OCI-M1 (cell line): Measurements from ENCODE around the gene GOSR2.
"Not testable (repeated sequence)": the region's sequence is repeated elsewhere in the genome, so short reads cannot be mapped to it uniquely, and the experiment has no call there.

Experiments used
- DNase-seq: peaks from one replicate; lab custom pipeline; 2025; lab: John Stamatoyannopoulos, UW

Gene GOSR2

GRCh38 chr17:46930051-46930450 is 7.1 kb downstream of the GOSR2 start:
- no peak for DNase-seq

- DNase-seq, result no peak
These were observed 8.6 kb downstream of the GOSR2 start for GRCh38 chr17:46931596-46931995.

GRCh38 chr17:46935658-46936266 is 12.8 kb downstream of the GOSR2 start:
- DNase-seq, result peak; percentile 35

- peak; percentile 84 for DNase-seq
These were observed 17.9 kb downstream of the GOSR2 start for GRCh38 chr17:46940692-46941404.

GRCh38 chr17:46942441-46943217 is 19.7 kb downstream of the GOSR2 start:
- DNase-seq, result peak; percentile 83

GRCh38 chr17:46943218-46943500 is 20.2 kb downstream of the GOSR2 start:
- DNase-seq, result no peak

- DNase-seq, result no peak
These were observed 20.8 kb downstream of the GOSR2 start for GRCh38 chr17:46943501-46944393.

- DNase-seq, result no peak
These were observed 22.0 kb downstream of the GOSR2 start for GRCh38 chr17:46944931-46945330.

GRCh38 chr17:46947216-46947615 is 24.3 kb downstream of the GOSR2 start:
- DNase-seq, result no peak

- no peak for DNase-seq
These were observed 25.6 kb downstream of the GOSR2 start for GRCh38 chr17:46948544-46948943.

- DNase-seq, result no peak
These were observed 26.6 kb downstream of the GOSR2 start for GRCh38 chr17:46949291-46950174.

- DNase-seq, result no peak
These were observed 27.5 kb downstream of the GOSR2 start for GRCh38 chr17:46950342-46950996.

- DNase-seq, result no peak
These were observed 28.1 kb downstream of the GOSR2 start for GRCh38 chr17:46950997-46951621.

GRCh38 chr17:46951706-46952105 is 28.7 kb downstream of the GOSR2 start:
- DNase-seq, result no peak

GRCh38 chr17:46952115-46952514 is 29.2 kb downstream of the GOSR2 start:
- DNase-seq, result no peak

GRCh38 chr17:46953191-46953590 is 30.2 kb downstream of the GOSR2 start:
- not testable (repeated sequence) for DNase-seq

- no peak for DNase-seq
These were observed 35.2 kb downstream of the GOSR2 start for GRCh38 chr17:46958041-46958591.

- no peak for DNase-seq
These were observed 37.2 kb downstream of the GOSR2 start for GRCh38 chr17:46960152-46960551.

GRCh38 chr17:46962374-46962790 is 39.4 kb downstream of the GOSR2 start:
- DNase-seq, result no peak

- DNase-seq, result no peak
These were observed 40.6 kb downstream of the GOSR2 start for GRCh38 chr17:46963571-46963970.
